GM12878 (cell line): Measurements from ENCODE around the gene RNF223. TPM values are rescaled to one million over a fixed set of nuclear protein-coding genes. Genes with fewer than 3 reads are reported as not detected.

Experiments
- ATAC-seq: fragments of 200-7000 bp; cut with Tn5 transposase; 3 replicates; pipeline ENCODE4 v1.9.1; 2020; ENCODE audit warnings: mild to moderate bottlenecking, moderate library complexity
- BruUV-seq: library from RNA; stranded (reverse); fragments of 400-500 nt; replicated peaks from 2 replicates; lab custom pipeline; 2021; lab: Mats Ljungman, UMichigan
- CTCF ChIA-PET: fragments of 300-600 bp; sonication (Branson Sonifier 250); formaldehyde crosslinking; extraction: SDS; loops from one replicate; lab custom pipeline; 2021; ENCODE audit warnings: inconsistent platforms; lab: Yijun Ruan, JAX
- POLR2A ChIA-PET: fragments of 350-600 bp; formaldehyde crosslinking; extraction: SDS; loops from one replicate; lab custom pipeline; 2021; ENCODE audit warnings: inconsistent platforms; lab: Charles Lee
- RAD21 ChIA-PET: fragments of 300-600 bp; sonication (Branson Sonifier 250); formaldehyde crosslinking; loops from one replicate; lab custom pipeline; 2023; ENCODE audit warnings: antibody characterized with exemption; ENCODE audit not compliant: unreplicated experiment; lab: Charles Lee
- SMC1A ChIA-PET: fragments of 300-600 bp; sonication (Branson Sonifier 250); formaldehyde crosslinking; loops from one replicate; lab custom pipeline; 2023; ENCODE audit not compliant: unreplicated experiment, uncharacterized antibody; lab: Charles Lee
- DNase-seq: peaks from one replicate; pipeline ENCODE4 v3.0.0-alpha.2; 2011; ENCODE audit warnings: low read depth, low spot score
- FAIRE-seq: peaks from 3 replicates; lab custom pipeline; 2011; peaks lifted over from hg19 to GRCh38; lab: Jason Lieb, UNC
- H2AFZ ChIP-seq: 2 replicates; pipeline ENCODE4 v1.6.0; 2011; ENCODE audit warnings: low read depth, low read length, control low read depth; ENCODE audit not compliant: control insufficient read depth
- H3K27ac ChIP-seq: 2 replicates; pipeline ENCODE4 v1.5.1; 2011; ENCODE audit warnings: control low read depth; ENCODE audit not compliant: control insufficient read depth, insufficient read depth
- H3K27me3 ChIP-seq, 2 experiments: replicated peaks in 1 of 2; 2 replicates each; pipeline versions ENCODE4 v1.6.0 to v1.6.1; 2011; ENCODE audit warnings: low read length in 1 of 2; ENCODE audit not compliant: control insufficient read depth in 2 of 2, insufficient read depth in 2 of 2
- H3K36me3 ChIP-seq, 2 experiments: 2 replicates each; pipeline ENCODE4 v1.5.1; 2011; ENCODE audit warnings: low read length in 1 of 2; ENCODE audit not compliant: control insufficient read depth in 2 of 2, insufficient read depth in 2 of 2
- H3K4me1 ChIP-seq: 2 replicates; pipeline ENCODE4 v1.6.1; 2011; ENCODE audit warnings: mild to moderate bottlenecking, low read length, moderate library complexity, mixed read lengths; ENCODE audit not compliant: control insufficient read depth, insufficient read depth
- H3K4me2 ChIP-seq: 2 replicates; pipeline ENCODE4 v1.6.0; 2011; ENCODE audit warnings: control low read depth; ENCODE audit not compliant: control insufficient read depth, insufficient read depth
- H3K4me3 ChIP-seq: fragments of 200-600 bp; sonication (generic); 2 replicates; pipeline ENCODE4 v1.5.1; 2016
- H3K79me2 ChIP-seq: 2 replicates; pipeline ENCODE4 v1.6.0; 2011; ENCODE audit warnings: low read length; ENCODE audit not compliant: control insufficient read depth, insufficient read depth
- H3K9ac ChIP-seq: 2 replicates; pipeline ENCODE4 v1.8.0; 2011; ENCODE audit warnings: low read length, control low read depth, mixed read lengths; ENCODE audit not compliant: control insufficient read depth, insufficient read depth
- H3K9me3 ChIP-seq: replicated peaks from 3 replicates; pipeline ENCODE4 v1.5.1; 2011; ENCODE audit warnings: mild to moderate bottlenecking, low read length; ENCODE audit not compliant: control insufficient read depth, insufficient read depth
- H4K20me1 ChIP-seq: 2 replicates; pipeline ENCODE4 v1.6.0; 2011; ENCODE audit not compliant: control insufficient read depth, insufficient read depth
- BACH1 ChIP-seq: fragments of 450-650 bp; IDR thresholded peaks from 2 replicates; pipeline ENCODE4 v1.6.1; 2017; ENCODE audit warnings: mild to moderate bottlenecking, borderline replicate concordance
- CTCF ChIP-seq, 3 experiments: IDR thresholded peaks in 2 of 3; conservative IDR thresholded peaks in 1 of 3; 2 replicates each; pipeline ENCODE4 v1.5.1; 2011; ENCODE audit warnings: low read depth in 3 of 3, low read length in 3 of 3, mild to moderate bottlenecking in 3 of 3, control low read depth in 2 of 3, moderate library complexity in 2 of 3, inconsistent platforms in 1 of 3, mixed read lengths in 1 of 3; ENCODE audit not compliant: control insufficient read depth in 2 of 3, insufficient read depth in 1 of 3; ENCODE audit errors: extremely low read depth in 1 of 3
- EGR1 ChIP-seq, 2 experiments: IDR thresholded peaks; 1 replicate in 1 of 2; 2 replicates in 1 of 2; pipeline ENCODE4 v1.6.1; 2011 to 2012; ENCODE audit warnings: low read depth in 2 of 2, low read length in 2 of 2, borderline replicate concordance in 1 of 2, mild to moderate bottlenecking in 1 of 2, moderate library complexity in 1 of 2
- GATAD2B ChIP-seq: fragments of 450-650 bp; conservative IDR thresholded peaks from 2 replicates; pipeline ENCODE4 v1.6.1; 2017; ENCODE audit warnings: low read depth, mild to moderate bottlenecking, moderate library complexity
- IKZF1 ChIP-seq: fragments of 450-650 bp; conservative IDR thresholded peaks from 2 replicates; pipeline ENCODE4 v1.6.1; 2017; ENCODE audit warnings: antibody characterized with exemption, mild to moderate bottlenecking
- LARP7 ChIP-seq: fragments of 450-650 bp; IDR thresholded peaks from 2 replicates; pipeline ENCODE4 v1.6.1; 2017; ENCODE audit warnings: mild to moderate bottlenecking
- NKRF ChIP-seq: fragments of 450-650 bp; conservative IDR thresholded peaks from 2 replicates; pipeline ENCODE4 v1.6.1; 2017; ENCODE audit warnings: mild to moderate bottlenecking, moderate library complexity
- SP1 ChIP-seq: IDR thresholded peaks from one replicate; pipeline ENCODE4 v1.6.1; 2011; ENCODE audit warnings: low read depth, low read length
- SPI1 ChIP-seq: IDR thresholded peaks from 2 replicates; pipeline ENCODE4 v1.6.1; 2011; ENCODE audit warnings: low read depth, mild to moderate bottlenecking, low read length, moderate library complexity, borderline replicate concordance; ENCODE audit not compliant: insufficient read depth
- TCF3 ChIP-seq: IDR thresholded peaks from 2 replicates; pipeline ENCODE4 v1.6.1; 2012; ENCODE audit warnings: low read depth, mild to moderate bottlenecking, low read length, borderline replicate concordance; ENCODE audit not compliant: insufficient read depth
- ZNF207 ChIP-seq: fragments of 450-650 bp; IDR thresholded peaks from 2 replicates; pipeline ENCODE4 v1.6.1; 2014; ENCODE audit warnings: antibody characterized with exemption, mild to moderate bottlenecking, borderline replicate concordance
- WGBS: methylation state at CpG from one replicate; pipeline ENCODE4 v1.1.6; 2016; ENCODE audit warnings: low lambda C conversion rate; ENCODE audit not compliant: insufficient replicate concordance, insufficient coverage; ENCODE audit errors: missing lambda C conversion rate; 5-methylcytosine and 5-hydroxymethylcytosine counted together
- in situ Hi-C: fragments of 300-500 bp; cut with MboI; formaldehyde crosslinking; loops from 9 replicates; pipeline ENCODE4 v1.14.3; 2018; ENCODE audit warnings: mixed read lengths
- intact Hi-C: fragments of 100-400 bp; cut with micrococcal nuclease; formaldehyde crosslinking; loops from one replicate; pipeline ENCODE4 v1.14.2; 2022; ENCODE audit not compliant: unreplicated experiment
- polyA plus RNA-seq, 11 experiments: library from polyadenylated mRNA; depleted of rRNA in 4 of 11; unstranded in 6 of 11; stranded (reverse) in 5 of 11; fragments of >200 nt; fragmentation: Nextera tagmentation in 4 of 11; fragmentation: Illumina TruSeq in 1 of 11; extraction: Ambion mirVana in 4 of 11; extraction: Trizol in 1 of 11; gene quantifications; 1 replicate in 1 of 11; 2 replicates in 10 of 11; pipeline versions ENCODE4 v1.2.1 to v1.2.3, GENCODE V29; 2011 to 2016; ENCODE audit warnings: inconsistent platforms in 2 of 11, missing spikeins in 2 of 11, low read depth in 1 of 11
- total RNA-seq, 4 experiments: library from RNA; depleted of rRNA in 3 of 4; stranded (reverse); fragments of >200 nt in 3 of 4; fragmentation: Illumina TruSeq in 1 of 4; extraction: Trizol in 1 of 4; gene quantifications; 2 replicates each; pipeline versions ENCODE4 v1.2.1 to v1.2.3, GENCODE V29; 2013 to 2021
- TF ChIP-seq, protein P1 (sequence below): fragments of 450-650 bp; IDR thresholded peaks from 2 replicates; pipeline ENCODE4 v1.6.1; 2017; ENCODE audit warnings: mild to moderate bottlenecking, moderate library complexity

RNF223 gene
- total and polyA plus RNA-seq, 10 of the 15 experiments (the other 5 are each of a cell fraction or from before 2014, with no cell fraction given), result 0.06 TPM; not detected in 9

GRCh38 chr1:1059494-1060280 lies 14.4 kb downstream of the RNF223 start:
- Histone ChIP-seq H3K4me1 (peaks cover 28% of the 10 kb centered on the region), H3K27me3 (no peaks in the 10 kb centered on the region), H3K27ac (no peak overlapping the region), H3K9me3 (no peaks in the 10 kb centered on the region), H3K36me3 (no peaks in the 10 kb centered on the region), H4K20me1 (no peaks in the 10 kb centered on the region), H2AFZ (peak overlapping the region; percentile 69), H3K4me2 (peak overlapping the region; percentile 99), H3K79me2 (no peaks in the 10 kb centered on the region), H3K9ac (peak overlapping the region; percentile 22; the same call in 1 of the 2 replicates), H3K4me3 (peak overlapping the region; percentile 67; the same call in 1 of the 2 replicates)
- RAD21 ChIA-PET, result interaction anchor here (1.3 to 1.6 kb wide), 6 partner anchors 20 to 154 kb away, joined by 3 to 15 read pairs (median 4); no protein-coding TSS in a partner anchor
- CTCF ChIA-PET, result interaction anchor here (0.6 to 8.7 kb wide), 9 partner anchors 20 to 75 kb away, joined by 3 to 83 read pairs (median 4); partner anchors contain the start of gene ISG15
- SMC1A ChIA-PET, result interaction anchor here (1.0 to 1.1 kb wide), 2 partner anchors 26 to 84 kb away, joined by 3 read pairs; no protein-coding TSS in a partner anchor
- FAIRE-seq, result no peak
- in situ Hi-C loops (loop anchor here (5.0 kb wide), 2 partner anchors 37 to 77 kb away; partner anchors contain the start of genes AGRN and PERM1), intact Hi-C loops (loop anchor here (1.0 to 10.0 kb wide), 3 partner anchors 26 to 155 kb away; no protein-coding TSS in a partner anchor)
- POLR2A ChIA-PET, result interaction anchor here (0.6 to 1.9 kb wide), 7 partner anchors 20 to 191 kb away, joined by 3 to 9 read pairs (median 4); partner anchors contain the start of gene ISG15
- no peak for DNase-seq
- TSS peak; percentile 61 for BruUV-seq
- ATAC-seq, result peak; percentile 81
- 3% methylated on average over 62 of the region's 69 CpGs for WGBS
- TF ChIP-seq ZNF207 (0 out of 2 replicates have a peak, but pooled peaks have one; percentile 56), IKZF1 (peak; percentile 23; the same call in 1 of the 2 replicates), SP1 (peak; percentile 78), EGR1 (IDR thresholded peaks at IDR 0.05; ENCODE audit: borderline replicate concordance in 1 of 2, low read depth in 2 of 2, low read length in 2 of 2) (no peak), CTCF (IDR thresholded peaks at IDR 0.05 in 2 of 3, conservative IDR thresholded peaks at IDR 0.05 in 1 of 3; ENCODE audit: control insufficient read depth in 2 of 3, extremely low read depth in 1 of 3, insufficient read depth in 1 of 3, low read depth in 3 of 3, low read length in 3 of 3) (0 out of 6 replicates have a peak, but pooled peaks of 1 of the 3 experiments have one; percentile 10), LARP7 (peak; percentile 86; the same call in 1 of the 2 replicates), NKRF (0 out of 2 replicates have a peak, but pooled peaks have one; percentile 64), BACH1 (peak; percentile 49), TCF3 (0 out of 2 replicates have a peak, but pooled peaks have one; percentile 5), SPI1 (no peak), GATAD2B (0 out of 2 replicates have a peak, but pooled peaks have one; percentile 56)
- TF ChIP-seq, protein P1, sequence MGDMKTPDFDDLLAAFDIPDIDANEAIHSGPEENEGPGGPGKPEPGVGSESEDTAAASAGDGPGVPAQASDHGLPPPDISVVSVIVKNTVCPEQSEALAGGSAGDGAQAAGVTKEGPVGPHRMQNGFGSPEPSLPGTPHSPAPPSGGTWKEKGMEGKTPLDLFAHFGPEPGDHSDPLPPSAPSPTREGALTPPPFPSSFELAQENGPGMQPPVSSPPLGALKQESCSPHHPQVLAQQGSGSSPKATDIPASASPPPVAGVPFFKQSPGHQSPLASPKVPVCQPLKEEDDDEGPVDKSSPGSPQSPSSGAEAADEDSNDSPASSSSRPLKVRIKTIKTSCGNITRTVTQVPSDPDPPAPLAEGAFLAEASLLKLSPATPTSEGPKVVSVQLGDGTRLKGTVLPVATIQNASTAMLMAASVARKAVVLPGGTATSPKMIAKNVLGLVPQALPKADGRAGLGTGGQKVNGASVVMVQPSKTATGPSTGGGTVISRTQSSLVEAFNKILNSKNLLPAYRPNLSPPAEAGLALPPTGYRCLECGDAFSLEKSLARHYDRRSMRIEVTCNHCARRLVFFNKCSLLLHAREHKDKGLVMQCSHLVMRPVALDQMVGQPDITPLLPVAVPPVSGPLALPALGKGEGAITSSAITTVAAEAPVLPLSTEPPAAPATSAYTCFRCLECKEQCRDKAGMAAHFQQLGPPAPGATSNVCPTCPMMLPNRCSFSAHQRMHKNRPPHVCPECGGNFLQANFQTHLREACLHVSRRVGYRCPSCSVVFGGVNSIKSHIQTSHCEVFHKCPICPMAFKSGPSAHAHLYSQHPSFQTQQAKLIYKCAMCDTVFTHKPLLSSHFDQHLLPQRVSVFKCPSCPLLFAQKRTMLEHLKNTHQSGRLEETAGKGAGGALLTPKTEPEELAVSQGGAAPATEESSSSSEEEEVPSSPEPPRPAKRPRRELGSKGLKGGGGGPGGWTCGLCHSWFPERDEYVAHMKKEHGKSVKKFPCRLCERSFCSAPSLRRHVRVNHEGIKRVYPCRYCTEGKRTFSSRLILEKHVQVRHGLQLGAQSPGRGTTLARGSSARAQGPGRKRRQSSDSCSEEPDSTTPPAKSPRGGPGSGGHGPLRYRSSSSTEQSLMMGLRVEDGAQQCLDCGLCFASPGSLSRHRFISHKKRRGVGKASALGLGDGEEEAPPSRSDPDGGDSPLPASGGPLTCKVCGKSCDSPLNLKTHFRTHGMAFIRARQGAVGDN, result 0 out of 2 replicates have a peak, but pooled peaks have one; percentile 37
